Muscle layer of duodenum (tissue), 2 donors: Measurements from ENCODE around the gene RIOK1.

ENCODE experiments used
- H3K27ac ChIP-seq: one replicate; pipeline ENCODE4 v1.7.0; 2013; ENCODE audit warnings: mild to moderate bottlenecking, low read length
- H3K27me3 ChIP-seq: one replicate; pipeline ENCODE4 v1.7.0; 2013; ENCODE audit warnings: low read depth, mild to moderate bottlenecking, control low read depth, low read length
- H3K36me3 ChIP-seq, 2 donors: one replicate each; pipeline ENCODE4 v1.7.0; 2013; ENCODE audit warnings: low read length in 2 of 2, control low read depth in 1 of 2, mild to moderate bottlenecking in 1 of 2; ENCODE audit not compliant: insufficient read depth in 2 of 2, control insufficient read depth in 1 of 2
- H3K4me1 ChIP-seq, 2 donors: one replicate each; pipeline ENCODE4 v1.7.0; 2013; ENCODE audit warnings: low read length in 2 of 2, mild to moderate bottlenecking in 2 of 2, control low read depth in 1 of 2, moderate library complexity in 1 of 2; ENCODE audit not compliant: insufficient read depth in 2 of 2, control insufficient read depth in 1 of 2
- H3K4me3 ChIP-seq, 2 donors: one replicate each; pipeline ENCODE4 v1.7.0; 2013; ENCODE audit warnings: low read length in 2 of 2, low read depth in 1 of 2, mild to moderate bottlenecking in 1 of 2
- H3K9me3 ChIP-seq, 2 donors: one replicate each; pipeline ENCODE4 v1.7.0; 2013; ENCODE audit warnings: low read length in 2 of 2, control low read depth in 1 of 2, mild to moderate bottlenecking in 1 of 2; ENCODE audit not compliant: control insufficient read depth in 1 of 2
- donor health status: healthy.

RIOK1 gene

GRCh38 chr6:7377961-7378360, 11.6 kb upstream of the RIOK1 start:
- Histone ChIP-seq H3K4me3 (no peak overlapping the region), H3K27ac (no peak overlapping the region), H3K27me3 (no peaks in the 10 kb centered on the region), H3K9me3 (no peaks in the 10 kb centered on the region), H3K4me1 (no peaks in the 10 kb centered on the region), H3K36me3 (no peaks in the 10 kb centered on the region)

- Histone ChIP-seq H3K36me3 (no peaks in the 10 kb centered on the region), H3K4me1 (no peaks in the 10 kb centered on the region), H3K27me3 (no peaks in the 10 kb centered on the region), H3K4me3 (no peak overlapping the region), H3K27ac (no peak overlapping the region), H3K9me3 (no peaks in the 10 kb centered on the region)
These were observed 10.9 kb upstream of the RIOK1 start for GRCh38 chr6:7378740-7379139.

- Histone ChIP-seq H3K27ac (no peak overlapping the region), H3K4me3 (no peak overlapping the region), H3K36me3 (no peaks in the 10 kb centered on the region), H3K4me1 (no peaks in the 10 kb centered on the region), H3K9me3 (no peaks in the 10 kb centered on the region), H3K27me3 (no peaks in the 10 kb centered on the region)
These were observed 8.5 kb upstream of the RIOK1 start for GRCh38 chr6:7381092-7381491.

- Histone ChIP-seq H3K9me3 (no peaks in the 10 kb centered on the region), H3K27ac (peak overlapping the region; percentile 81), H3K4me1 (peaks cover 4 to 18% of the 10 kb centered on the region in 2 donors), H3K36me3 (peaks cover 4 to 15% of the 10 kb centered on the region in 2 donors), H3K4me3 (peak overlapping the region; percentile 83 to 99), H3K27me3 (no peaks in the 10 kb centered on the region)
These were observed 502 bp upstream of the RIOK1 start for GRCh38 chr6:7389162-7389450.

- H3K27ac ChIP-seq, result peak overlapping the region; percentile 81
- no peaks in the 10 kb centered on the region for H3K9me3 ChIP-seq
- peaks cover 10 to 18% of the 10 kb centered on the region in 2 donors for H3K36me3 ChIP-seq
- peak overlapping the region; percentile 83 to 99 for H3K4me3 ChIP-seq
- H3K4me1 ChIP-seq, result peaks cover 4 to 18% of the 10 kb centered on the region in 2 donors
- H3K27me3 ChIP-seq, result no peaks in the 10 kb centered on the region
These were observed 744 bp downstream of the RIOK1 start for GRCh38 chr6:7390226-7390878.

DNA sequence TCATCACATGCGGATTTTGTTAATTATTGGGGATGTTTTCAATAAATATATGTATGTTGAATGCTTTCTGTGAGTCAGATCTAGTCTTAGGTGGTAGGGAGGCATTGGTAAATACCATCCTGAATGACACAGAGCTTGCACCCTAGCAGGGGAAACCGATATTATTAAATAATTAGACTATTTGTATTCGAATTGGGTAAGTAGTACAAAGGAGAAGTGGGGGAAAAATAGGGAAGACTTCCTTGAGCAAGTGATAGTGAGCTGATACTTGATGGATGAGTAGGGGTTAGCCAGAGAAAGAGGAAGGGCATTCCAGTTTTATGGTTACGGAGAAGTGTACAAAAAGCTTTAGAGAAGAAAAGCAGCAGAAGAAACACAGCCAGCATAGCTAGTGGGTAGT, 1.5 kb downstream of the RIOK1 start:
- no peak overlapping the region for H3K27ac ChIP-seq
- H3K9me3 ChIP-seq, result no peaks in the 10 kb centered on the region
- H3K27me3 ChIP-seq, result no peaks in the 10 kb centered on the region
- H3K36me3 ChIP-seq, result peaks cover 10 to 26% of the 10 kb centered on the region in 2 donors
- peak overlapping the region; percentile 83 to 99 for H3K4me3 ChIP-seq
- H3K4me1 ChIP-seq, result peaks cover 4 to 18% of the 10 kb centered on the region in 2 donors

- Histone ChIP-seq H3K4me1 (peaks cover 4 to 18% of the 10 kb centered on the region in 2 donors), H3K4me3 (no peak overlapping the region), H3K36me3 (peaks cover 11 to 34% of the 10 kb centered on the region in 2 donors), H3K27me3 (no peaks in the 10 kb centered on the region), H3K27ac (no peak overlapping the region), H3K9me3 (no peaks in the 10 kb centered on the region)
These were observed 2.8 kb downstream of the RIOK1 start for GRCh38 chr6:7392402-7392801.

DNA sequence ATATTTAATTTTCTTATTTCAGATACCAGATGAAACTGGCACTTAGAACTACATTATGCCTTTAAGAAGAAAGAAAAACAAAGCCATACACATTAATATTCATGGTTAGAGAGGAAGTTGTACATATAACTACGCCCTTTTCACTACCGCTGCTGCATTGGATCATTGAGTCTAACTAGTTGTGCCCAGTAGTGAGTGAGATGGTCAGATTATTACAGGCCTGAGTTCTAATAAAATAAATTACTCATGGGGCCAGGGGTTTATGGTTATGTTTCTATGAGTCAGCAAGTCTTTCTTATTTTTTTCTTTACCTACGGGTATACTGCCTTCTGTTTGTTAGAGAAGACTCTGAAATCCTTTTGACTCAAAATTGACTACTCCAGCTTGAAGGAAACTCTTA, 11.5 kb downstream of the RIOK1 start:
- H3K4me1 ChIP-seq, result no peaks in the 10 kb centered on the region
- no peak overlapping the region for H3K4me3 ChIP-seq
- H3K27ac ChIP-seq, result no peak overlapping the region
- H3K27me3 ChIP-seq, result no peaks in the 10 kb centered on the region
- H3K9me3 ChIP-seq, result no peaks in the 10 kb centered on the region
- H3K36me3 ChIP-seq, result peaks cover 24 to 68% of the 10 kb centered on the region in 2 donors

- Histone ChIP-seq H3K9me3 (no peaks in the 10 kb centered on the region), H3K27ac (no peak overlapping the region), H3K27me3 (no peaks in the 10 kb centered on the region), H3K4me1 (no peaks in the 10 kb centered on the region), H3K36me3 (peaks cover 24 to 74% of the 10 kb centered on the region in 2 donors), H3K4me3 (no peak overlapping the region)
These were observed 13.1 kb downstream of the RIOK1 start for GRCh38 chr6:7402716-7403115.

DNA sequence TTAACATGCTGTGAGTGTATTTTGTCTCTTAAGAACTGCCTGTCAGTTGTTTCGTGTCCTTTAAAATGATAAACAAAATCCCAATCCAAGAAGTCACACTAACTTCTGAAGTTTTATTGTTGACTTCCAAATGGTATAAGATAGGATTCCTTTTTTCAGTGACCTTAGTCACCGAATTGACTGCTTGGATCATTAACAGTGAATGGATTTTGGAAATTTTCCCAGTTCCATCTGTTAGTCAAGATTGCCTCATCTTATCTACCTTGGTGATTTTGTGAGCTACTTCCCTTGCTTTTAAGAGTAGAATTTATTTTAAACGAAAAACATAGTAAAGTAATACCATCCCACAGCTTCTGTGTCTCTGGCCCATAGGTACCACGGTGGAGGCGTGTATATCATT, 14.9 kb downstream of the RIOK1 start:
- H3K4me1 ChIP-seq, result no peaks in the 10 kb centered on the region
- H3K36me3 ChIP-seq, result peaks cover 27 to 66% of the 10 kb centered on the region in 2 donors
- no peak overlapping the region for H3K27ac ChIP-seq
- H3K27me3 ChIP-seq, result no peaks in the 10 kb centered on the region
- H3K4me3 ChIP-seq, result no peak overlapping the region
- H3K9me3 ChIP-seq, result no peaks in the 10 kb centered on the region

- H3K4me1 ChIP-seq, result no peaks in the 10 kb centered on the region
- H3K4me3 ChIP-seq, result no peak overlapping the region
- H3K9me3 ChIP-seq, result no peaks in the 10 kb centered on the region
- no peaks in the 10 kb centered on the region for H3K27me3 ChIP-seq
- no peak overlapping the region for H3K27ac ChIP-seq
- peaks cover 38 to 76% of the 10 kb centered on the region in 2 donors for H3K36me3 ChIP-seq
These were observed 17.1 kb downstream of the RIOK1 start for GRCh38 chr6:7406743-7407142.

GRCh38 chr6:7409740-7410139, 20.1 kb downstream of the RIOK1 start:
- Histone ChIP-seq H3K4me1 (no peaks in the 10 kb centered on the region), H3K4me3 (no peak overlapping the region), H3K27ac (no peak overlapping the region), H3K36me3 (peaks cover 39 to 77% of the 10 kb centered on the region in 2 donors), H3K27me3 (no peaks in the 10 kb centered on the region), H3K9me3 (no peaks in the 10 kb centered on the region)
